GM12878 (cell line): ENCODE measurements around the gene TRIM71. TPM values are rescaled to one million over a fixed set of nuclear protein-coding genes. Genes with fewer than 3 reads are reported as not detected.

ENCODE experiments used
- ATAC-seq: fragments of 200-7000 bp; cut with Tn5 transposase; 3 replicates; pipeline ENCODE4 v1.9.1; 2020; ENCODE audit warnings: mild to moderate bottlenecking, moderate library complexity
- BruUV-seq: library from RNA; stranded (reverse); fragments of 400-500 nt; replicated peaks from 2 replicates; lab custom pipeline; 2021; lab: Mats Ljungman, UMichigan
- CTCF ChIA-PET: fragments of 300-600 bp; sonication (Branson Sonifier 250); formaldehyde crosslinking; extraction: SDS; loops from one replicate; lab custom pipeline; 2021; ENCODE audit warnings: inconsistent platforms; lab: Yijun Ruan, JAX
- POLR2A ChIA-PET: fragments of 350-600 bp; formaldehyde crosslinking; extraction: SDS; loops from one replicate; lab custom pipeline; 2021; ENCODE audit warnings: inconsistent platforms; lab: Charles Lee
- RAD21 ChIA-PET: fragments of 300-600 bp; sonication (Branson Sonifier 250); formaldehyde crosslinking; loops from one replicate; lab custom pipeline; 2023; ENCODE audit warnings: antibody characterized with exemption; ENCODE audit not compliant: unreplicated experiment; lab: Charles Lee
- SMC1A ChIA-PET: fragments of 300-600 bp; sonication (Branson Sonifier 250); formaldehyde crosslinking; loops from one replicate; lab custom pipeline; 2023; ENCODE audit not compliant: unreplicated experiment, uncharacterized antibody; lab: Charles Lee
- DNase-seq: peaks from one replicate; pipeline ENCODE4 v3.0.0-alpha.2; 2011; ENCODE audit warnings: low read depth, low spot score
- FAIRE-seq: peaks from 3 replicates; lab custom pipeline; 2011; peaks lifted over from hg19 to GRCh38; lab: Jason Lieb, UNC
- H2AFZ ChIP-seq: 2 replicates; pipeline ENCODE4 v1.6.0; 2011; ENCODE audit warnings: low read depth, low read length, control low read depth; ENCODE audit not compliant: control insufficient read depth
- H3K27ac ChIP-seq: 2 replicates; pipeline ENCODE4 v1.5.1; 2011; ENCODE audit warnings: control low read depth; ENCODE audit not compliant: control insufficient read depth, insufficient read depth
- H3K27me3 ChIP-seq, 2 experiments: replicated peaks in 1 of 2; 2 replicates each; pipeline versions ENCODE4 v1.6.0 to v1.6.1; 2011; ENCODE audit warnings: low read length in 1 of 2; ENCODE audit not compliant: control insufficient read depth in 2 of 2, insufficient read depth in 2 of 2
- H3K36me3 ChIP-seq, 2 experiments: 2 replicates each; pipeline ENCODE4 v1.5.1; 2011; ENCODE audit warnings: low read length in 1 of 2; ENCODE audit not compliant: control insufficient read depth in 2 of 2, insufficient read depth in 2 of 2
- H3K4me1 ChIP-seq: 2 replicates; pipeline ENCODE4 v1.6.1; 2011; ENCODE audit warnings: mild to moderate bottlenecking, low read length, moderate library complexity, mixed read lengths; ENCODE audit not compliant: control insufficient read depth, insufficient read depth
- H3K4me2 ChIP-seq: 2 replicates; pipeline ENCODE4 v1.6.0; 2011; ENCODE audit warnings: control low read depth; ENCODE audit not compliant: control insufficient read depth, insufficient read depth
- H3K4me3 ChIP-seq: fragments of 200-600 bp; sonication (generic); 2 replicates; pipeline ENCODE4 v1.5.1; 2016
- H3K79me2 ChIP-seq: 2 replicates; pipeline ENCODE4 v1.6.0; 2011; ENCODE audit warnings: low read length; ENCODE audit not compliant: control insufficient read depth, insufficient read depth
- H3K9ac ChIP-seq: 2 replicates; pipeline ENCODE4 v1.8.0; 2011; ENCODE audit warnings: low read length, control low read depth, mixed read lengths; ENCODE audit not compliant: control insufficient read depth, insufficient read depth
- H3K9me3 ChIP-seq: replicated peaks from 3 replicates; pipeline ENCODE4 v1.5.1; 2011; ENCODE audit warnings: mild to moderate bottlenecking, low read length; ENCODE audit not compliant: control insufficient read depth, insufficient read depth
- H4K20me1 ChIP-seq: 2 replicates; pipeline ENCODE4 v1.6.0; 2011; ENCODE audit not compliant: control insufficient read depth, insufficient read depth
- CTCF ChIP-seq, 3 experiments: IDR thresholded peaks in 2 of 3; conservative IDR thresholded peaks in 1 of 3; 2 replicates each; pipeline ENCODE4 v1.5.1; 2011; ENCODE audit warnings: low read depth in 3 of 3, low read length in 3 of 3, mild to moderate bottlenecking in 3 of 3, control low read depth in 2 of 3, moderate library complexity in 2 of 3, inconsistent platforms in 1 of 3, mixed read lengths in 1 of 3; ENCODE audit not compliant: control insufficient read depth in 2 of 3, insufficient read depth in 1 of 3; ENCODE audit errors: extremely low read depth in 1 of 3
- FOXM1 ChIP-seq: IDR thresholded peaks from 2 replicates; pipeline ENCODE4 v1.6.1; 2012; ENCODE audit warnings: low read depth, mild to moderate bottlenecking, inconsistent platforms, low read length, moderate library complexity
- PML ChIP-seq: IDR thresholded peaks from 2 replicates; pipeline ENCODE4 v1.6.1; 2012; ENCODE audit warnings: low read length, inconsistent platforms
- POU2F2 ChIP-seq: IDR thresholded peaks from 3 replicates; pipeline ENCODE4 v1.6.1; 2011; ENCODE audit warnings: low read depth, mild to moderate bottlenecking, low read length, borderline replicate concordance
- RBBP5 ChIP-seq: fragments of 200-600 bp; sonication (generic); conservative IDR thresholded peaks from 2 replicates; pipeline ENCODE4 v1.6.1; 2016
- SMC3 ChIP-seq: IDR thresholded peaks from 2 replicates; pipeline ENCODE4 v1.6.1; 2011; ENCODE audit warnings: low read length, improper control_type of control experiment, borderline replicate concordance
- SUPT20H ChIP-seq: IDR thresholded peaks from 2 replicates; pipeline ENCODE4 v1.6.1; 2011; ENCODE audit warnings: low read depth, mild to moderate bottlenecking, low read length, moderate library complexity, borderline replicate concordance; ENCODE audit not compliant: control insufficient read depth
- TBL1XR1 ChIP-seq: IDR thresholded peaks from 2 replicates; pipeline ENCODE4 v1.6.1; 2012; ENCODE audit warnings: low read depth, low read length, improper control_type of control experiment
- TCF12 ChIP-seq: IDR thresholded peaks from 2 replicates; pipeline ENCODE4 v1.6.1; 2011; ENCODE audit warnings: low read depth, mild to moderate bottlenecking, low read length
- ZNF24 ChIP-seq: fragments of 450-650 bp; IDR thresholded peaks from 2 replicates; pipeline ENCODE4 v1.6.1; 2017; ENCODE audit warnings: antibody characterized with exemption, mild to moderate bottlenecking
- WGBS: methylation state at CpG from one replicate; pipeline ENCODE4 v1.1.6; 2016; ENCODE audit warnings: low lambda C conversion rate; ENCODE audit not compliant: insufficient replicate concordance, insufficient coverage; ENCODE audit errors: missing lambda C conversion rate; 5-methylcytosine and 5-hydroxymethylcytosine counted together
- in situ Hi-C: fragments of 300-500 bp; cut with MboI; formaldehyde crosslinking; loops from 9 replicates; pipeline ENCODE4 v1.14.3; 2018; ENCODE audit warnings: mixed read lengths
- intact Hi-C: fragments of 100-400 bp; cut with micrococcal nuclease; formaldehyde crosslinking; loops from one replicate; pipeline ENCODE4 v1.14.2; 2022; ENCODE audit not compliant: unreplicated experiment
- polyA plus RNA-seq, 11 experiments: library from polyadenylated mRNA; depleted of rRNA in 4 of 11; unstranded in 6 of 11; stranded (reverse) in 5 of 11; fragments of >200 nt; fragmentation: Nextera tagmentation in 4 of 11; fragmentation: Illumina TruSeq in 1 of 11; extraction: Ambion mirVana in 4 of 11; extraction: Trizol in 1 of 11; gene quantifications; 1 replicate in 1 of 11; 2 replicates in 10 of 11; pipeline versions ENCODE4 v1.2.1 to v1.2.3, GENCODE V29; 2011 to 2016; ENCODE audit warnings: inconsistent platforms in 2 of 11, missing spikeins in 2 of 11, low read depth in 1 of 11
- total RNA-seq, 4 experiments: library from RNA; depleted of rRNA in 3 of 4; stranded (reverse); fragments of >200 nt in 3 of 4; fragmentation: Illumina TruSeq in 1 of 4; extraction: Trizol in 1 of 4; gene quantifications; 2 replicates each; pipeline versions ENCODE4 v1.2.1 to v1.2.3, GENCODE V29; 2013 to 2021

Gene TRIM71
- total and polyA plus RNA-seq, 10 of the 15 experiments (the other 5 are each of a cell fraction or from before 2014, with no cell fraction given), result 0.02 to 1.8 (median 0.16) TPM

GRCh38 chr3:32821686-32822296, 4.0 kb downstream of the TRIM71 start:
- BruUV-seq, result no TSS peak
- Histone ChIP-seq H3K4me1 (no peaks in the 10 kb centered on the region), H4K20me1 (no peaks in the 10 kb centered on the region), H3K79me2 (no peaks in the 10 kb centered on the region), H3K4me2 (no peak overlapping the region), H3K4me3 (no peak overlapping the region), H3K9ac (no peak overlapping the region), H3K36me3 (no peaks in the 10 kb centered on the region), H3K27me3 (peaks cover 13 to 19% of the 10 kb centered on the region in 2 experiments), H3K27ac (no peak overlapping the region), H2AFZ (no peak overlapping the region), H3K9me3 (no peaks in the 10 kb centered on the region)
- intact Hi-C loops (no loop called here), in situ Hi-C loops (no loop called here)
- RAD21 ChIA-PET, result interaction anchor here (1.0 kb wide), 1 partner anchor 62 kb away, joined by 4 read pairs; no protein-coding TSS in a partner anchor
- ATAC-seq, result no peak
- DNase-seq, result no peak
- WGBS, result 75% methylated on average over 27 of the region's 44 CpGs
- SMC1A ChIA-PET, result interaction anchor here (1.0 to 1.1 kb wide), 2 partner anchors 61 to 112 kb away, joined by 3 read pairs; no protein-coding TSS in a partner anchor
- no peak for FAIRE-seq
- TF ChIP-seq FOXM1, result no peak
- CTCF ChIA-PET, result interaction anchor here (1.0 kb wide), 1 partner anchor 18 kb away, joined by 3 read pairs; no protein-coding TSS in a partner anchor
- POLR2A ChIA-PET, result no interaction called here

GRCh38 chr3:32822609-32823498, 5.1 kb downstream of the TRIM71 start:
- H3K27me3 ChIP-seq, result peaks cover 6 to 13% of the 10 kb centered on the region in 2 experiments
- CTCF ChIA-PET, result no interaction called here
- H4K20me1 ChIP-seq, result no peaks in the 10 kb centered on the region
- H3K79me2 ChIP-seq, result no peaks in the 10 kb centered on the region
- in situ Hi-C loops, result no loop called here
- POLR2A ChIA-PET, result interaction anchor here (1.0 kb wide), 1 partner anchor 9 kb away, joined by 4 read pairs; no protein-coding TSS in a partner anchor
- no TSS peak for BruUV-seq
- H3K4me1 ChIP-seq, result no peaks in the 10 kb centered on the region
- H3K4me3 ChIP-seq, result no peak overlapping the region
- 28% methylated on average over 5 of the region's 5 CpGs for WGBS
- RAD21 ChIA-PET, result no interaction called here
- H3K4me2 ChIP-seq, result no peak overlapping the region
- H3K9ac ChIP-seq, result no peak overlapping the region
- H2AFZ ChIP-seq, result no peak overlapping the region
- no peaks in the 10 kb centered on the region for H3K9me3 ChIP-seq
- no peak for ATAC-seq
- SMC1A ChIA-PET, result no interaction called here
- intact Hi-C loops, result no loop called here
- no peak for FAIRE-seq
- DNase-seq, result no peak
- H3K27ac ChIP-seq, result no peak overlapping the region
- no peaks in the 10 kb centered on the region for H3K36me3 ChIP-seq
- no peak for TF ChIP-seq TBL1XR1
- no peak for TF ChIP-seq ZNF24
- TF ChIP-seq CTCF (IDR thresholded peaks at IDR 0.05 in 2 of 3, conservative IDR thresholded peaks at IDR 0.05 in 1 of 3; ENCODE audit: control insufficient read depth in 2 of 3, extremely low read depth in 1 of 3, insufficient read depth in 1 of 3, low read depth in 3 of 3, low read length in 3 of 3), result no peak
- no peak for TF ChIP-seq POU2F2
- no peak for TF ChIP-seq TCF12
- TF ChIP-seq PML, result no peak
- TF ChIP-seq SUPT20H, result no peak
- no peak for TF ChIP-seq RBBP5
- TF ChIP-seq SMC3, result no peak
